BLaER1 treated with 17β-estradiol and CSF1 and Interleukin-3, amounts not matched to agents 10 nM and 100 nM (cell line): ENCODE results near the gene RAB40A.

Experiments used
- H3K27ac ChIP-seq, 11 experiments: shearing (Covaris generic); formaldehyde crosslinking; 2 replicates each; pipeline ENCODE4 v1.8.1; 2022
- H3K27me3 ChIP-seq, 11 experiments: shearing (Covaris generic); formaldehyde crosslinking; 2 replicates each; pipeline ENCODE4 v1.8.1; 2022
- H3K36me3 ChIP-seq, 11 experiments: shearing (Covaris generic); formaldehyde crosslinking; 2 replicates each; pipeline ENCODE4 v1.8.1; 2022
- H3K4me1 ChIP-seq, 10 experiments: shearing (Covaris generic); formaldehyde crosslinking; 2 replicates each; pipeline ENCODE4 v1.8.1; 2022
- H3K4me2 ChIP-seq, 11 experiments: shearing (Covaris generic); formaldehyde crosslinking; 2 replicates each; pipeline ENCODE4 v1.8.1; 2022
- H3K4me3 ChIP-seq, 10 experiments: shearing (Covaris generic); formaldehyde crosslinking; 2 replicates each; pipeline ENCODE4 v1.8.1; 2022
- H3K9ac ChIP-seq, 11 experiments: shearing (Covaris generic); formaldehyde crosslinking; 2 replicates each; pipeline ENCODE4 v1.8.1; 2022
- H3K9me3 ChIP-seq, 11 experiments: shearing (Covaris generic); formaldehyde crosslinking; replicated peaks in 1 of 11; 2 replicates each; pipeline ENCODE4 v1.8.1; 2022
- H4K20me1 ChIP-seq, 11 experiments: shearing (Covaris generic); formaldehyde crosslinking; 2 replicates each; pipeline ENCODE4 v1.8.1; 2022
- Cebpa-rat ChIP-seq, 11 experiments: shearing (Covaris generic); IDR thresholded peaks; 2 replicates each; pipeline ENCODE4 v1.8.1; 2022

RAB40A gene

DNA sequence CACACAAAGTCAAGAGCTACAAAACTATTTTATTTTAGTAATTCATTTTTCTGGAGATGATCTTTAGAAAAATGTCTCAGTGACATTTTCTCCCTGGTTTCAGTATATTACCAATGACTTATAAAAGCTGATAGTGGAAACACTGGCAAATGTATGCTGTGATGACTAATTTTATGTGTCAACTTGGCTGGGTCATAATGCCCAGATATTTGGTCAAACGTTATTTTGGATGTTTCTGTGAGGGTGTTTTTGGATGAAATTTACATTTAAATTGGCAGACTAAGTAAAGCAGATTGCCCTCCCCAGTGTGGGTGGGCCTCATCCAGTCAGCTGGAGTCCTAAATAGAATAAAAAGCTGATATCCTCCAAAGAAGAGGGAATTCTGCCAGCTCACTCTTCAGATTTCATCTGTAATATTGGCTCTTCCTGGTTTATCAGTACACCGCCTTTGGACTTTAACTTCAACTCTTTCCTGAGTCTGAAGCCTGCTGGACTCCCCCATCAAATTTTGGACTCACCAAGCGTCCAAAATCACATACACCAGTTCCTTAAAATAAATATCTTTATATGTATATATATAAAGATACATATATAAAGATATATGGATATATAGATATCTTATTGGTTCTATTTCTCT lies 31.2 kb upstream of the RAB40A start:
- H3K36me3 ChIP-seq, result no peaks in the 10 kb centered on the region
- H3K9me3 ChIP-seq, result peaks cover 0 to 17% (median 7%) of the 10 kb centered on the region in 11 experiments; a peak in 12 of 22 replicates
- H3K4me2 ChIP-seq, result no peak overlapping the region
- no peak overlapping the region for H3K4me3 ChIP-seq
- H4K20me1 ChIP-seq, result no peaks in the 10 kb centered on the region
- peaks cover 0 to 21% (median 4%) of the 10 kb centered on the region in 11 experiments; a peak in 7 of 22 replicates for H3K27me3 ChIP-seq
- TF ChIP-seq Cebpa-rat (IDR thresholded peaks at IDR 0.05), result no peak
- no peaks in the 10 kb centered on the region for H3K4me1 ChIP-seq
- no peak overlapping the region for H3K27ac ChIP-seq
- H3K9ac ChIP-seq, result no peak overlapping the region

DNA sequence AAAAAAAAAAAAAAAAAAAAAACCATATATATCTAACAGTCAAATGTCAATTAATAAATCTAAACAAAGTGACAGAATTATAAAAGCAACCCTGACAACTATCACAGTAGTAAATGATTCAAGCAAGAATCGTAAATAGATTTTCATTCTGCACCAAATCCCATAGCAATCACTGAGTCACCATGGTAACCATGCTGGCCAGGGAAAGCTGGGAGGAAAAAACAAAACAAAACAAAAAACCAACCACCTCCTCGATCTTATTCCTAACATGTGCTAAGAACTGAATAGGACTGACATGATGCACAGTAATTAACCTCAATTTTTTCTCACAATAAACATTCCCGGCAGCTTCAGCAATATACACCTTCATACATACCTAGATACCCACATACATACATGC lies 30.6 kb upstream of the RAB40A start:
- peaks cover 0 to 17% (median 7%) of the 10 kb centered on the region in 11 experiments; a peak in 12 of 22 replicates for H3K9me3 ChIP-seq
- peaks cover 0 to 18% (median 4%) of the 10 kb centered on the region in 11 experiments; a peak in 6 of 22 replicates for H3K27me3 ChIP-seq
- H3K4me1 ChIP-seq, result no peaks in the 10 kb centered on the region
- H3K36me3 ChIP-seq, result no peaks in the 10 kb centered on the region
- H3K4me2 ChIP-seq, result no peak overlapping the region
- H4K20me1 ChIP-seq, result no peaks in the 10 kb centered on the region
- no peak for TF ChIP-seq Cebpa-rat (IDR thresholded peaks at IDR 0.05)
- no peak overlapping the region for H3K4me3 ChIP-seq
- no peak overlapping the region for H3K9ac ChIP-seq
- H3K27ac ChIP-seq, result no peak overlapping the region

DNA sequence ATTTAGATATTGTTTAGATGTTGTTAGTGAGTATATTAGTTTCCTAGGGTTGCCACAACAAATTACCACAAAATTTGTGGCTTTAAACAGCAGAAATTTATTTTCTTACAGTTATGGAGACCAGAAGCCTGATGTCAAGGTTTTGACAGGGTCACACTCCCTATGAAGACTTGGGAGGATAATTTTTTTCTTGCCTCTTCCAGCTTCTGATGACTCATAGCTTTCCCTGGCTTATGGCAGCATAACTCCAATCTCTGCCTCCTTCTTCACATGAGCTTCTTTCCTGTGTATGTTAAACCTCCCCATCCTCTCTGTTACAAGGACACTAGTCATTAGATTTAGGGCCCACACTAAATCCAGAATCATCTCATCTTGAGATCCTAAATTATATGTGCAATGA lies 20.9 kb upstream of the RAB40A start:
- no peak overlapping the region for H3K27ac ChIP-seq

GRCh38 chrX:103539695-103540094 lies 20.4 kb upstream of the RAB40A start:
- peaks cover 0 to 11% (median 0%) of the 10 kb centered on the region in 11 experiments; a peak in 2 of 22 replicates for H3K27me3 ChIP-seq
- H3K27ac ChIP-seq, result no peak overlapping the region
- no peak for TF ChIP-seq Cebpa-rat (IDR thresholded peaks at IDR 0.05)
- no peak overlapping the region for H3K4me2 ChIP-seq
- H3K9me3 ChIP-seq, result no peaks in the 10 kb centered on the region
- H3K9ac ChIP-seq, result no peak overlapping the region
- H4K20me1 ChIP-seq, result no peaks in the 10 kb centered on the region
- H3K4me1 ChIP-seq, result no peaks in the 10 kb centered on the region
- H3K4me3 ChIP-seq, result no peak overlapping the region
- no peaks in the 10 kb centered on the region for H3K36me3 ChIP-seq

More for the DNA sequence above, 20.9 kb upstream of the RAB40A start:
- Histone ChIP-seq H3K4me2 (no peak overlapping the region), H4K20me1 (no peaks in the 10 kb centered on the region), H3K4me1 (no peaks in the 10 kb centered on the region), H3K9me3 (no peaks in the 10 kb centered on the region), H3K27me3 (peaks cover 0 to 11% (median 0%) of the 10 kb centered on the region in 11 experiments; a peak in 2 of 22 replicates), H3K9ac (no peak overlapping the region), H3K4me3 (no peak overlapping the region), H3K36me3 (no peaks in the 10 kb centered on the region)
- TF ChIP-seq Cebpa-rat (IDR thresholded peaks at IDR 0.05), result no peak

DNA sequence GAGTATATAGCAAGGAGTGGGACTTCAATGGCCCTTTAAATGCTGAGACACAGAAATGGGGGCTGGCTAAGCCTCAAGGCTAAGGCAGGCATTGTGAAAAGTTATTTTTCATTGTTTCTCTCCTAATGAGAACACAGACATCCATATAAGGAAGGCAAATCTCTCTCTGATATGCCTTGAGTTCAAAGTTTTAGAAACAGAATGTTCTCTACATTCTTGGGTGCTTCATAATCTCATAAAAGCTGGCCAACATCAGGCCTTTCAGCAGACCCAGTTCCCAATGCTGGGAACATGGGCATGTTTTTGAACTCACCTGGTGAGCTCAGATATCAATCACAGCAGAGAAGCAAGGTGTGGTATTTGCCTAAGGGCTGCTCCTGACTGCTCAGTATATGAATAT lies 19.4 kb upstream of the RAB40A start:
- no peaks in the 10 kb centered on the region for H3K9me3 ChIP-seq
- no peaks in the 10 kb centered on the region for H3K4me1 ChIP-seq
- no peak overlapping the region for H3K27ac ChIP-seq
- no peak overlapping the region for H3K4me3 ChIP-seq
- no peak overlapping the region for H3K9ac ChIP-seq
- H3K27me3 ChIP-seq, result peaks cover 0 to 11% (median 0%) of the 10 kb centered on the region in 11 experiments; a peak in 2 of 22 replicates
- no peak for TF ChIP-seq Cebpa-rat (IDR thresholded peaks at IDR 0.05)
- no peaks in the 10 kb centered on the region for H3K36me3 ChIP-seq
- no peaks in the 10 kb centered on the region for H4K20me1 ChIP-seq
- H3K4me2 ChIP-seq, result no peak overlapping the region

- Histone ChIP-seq H3K4me2 (no peak overlapping the region), H3K36me3 (no peaks in the 10 kb centered on the region), H3K4me3 (no peak overlapping the region), H3K4me1 (no peaks in the 10 kb centered on the region), H3K27ac (no peak overlapping the region), H3K27me3 (peaks cover 0 to 11% (median 0%) of the 10 kb centered on the region in 11 experiments; a peak in 2 of 22 replicates), H3K9ac (no peak overlapping the region), H3K9me3 (no peaks in the 10 kb centered on the region), H4K20me1 (no peaks in the 10 kb centered on the region)
- TF ChIP-seq Cebpa-rat (IDR thresholded peaks at IDR 0.05), result no peak
These were observed 18.6 kb upstream of the RAB40A start for GRCh38 chrX:103537871-103538387.

- H3K27me3 ChIP-seq, result peaks cover 0 to 7% (median 0%) of the 10 kb centered on the region in 11 experiments; a peak in 3 of 22 replicates
- no peak overlapping the region for H3K4me2 ChIP-seq
- no peak overlapping the region for H3K27ac ChIP-seq
- H3K9ac ChIP-seq, result no peak overlapping the region
- H3K4me3 ChIP-seq, result no peak overlapping the region
- no peaks in the 10 kb centered on the region for H3K9me3 ChIP-seq
- no peak for TF ChIP-seq Cebpa-rat (IDR thresholded peaks at IDR 0.05)
- no peaks in the 10 kb centered on the region for H3K36me3 ChIP-seq
- no peaks in the 10 kb centered on the region for H3K4me1 ChIP-seq
- H4K20me1 ChIP-seq, result no peaks in the 10 kb centered on the region
These were observed 17.4 kb upstream of the RAB40A start for GRCh38 chrX:103536732-103537131.

GRCh38 chrX:103536071-103536470 lies 16.8 kb upstream of the RAB40A start:
- Histone ChIP-seq H3K36me3 (no peaks in the 10 kb centered on the region), H3K27me3 (peaks cover 0 to 7% (median 0%) of the 10 kb centered on the region in 11 experiments; a peak in 3 of 22 replicates), H3K4me3 (no peak overlapping the region), H4K20me1 (no peaks in the 10 kb centered on the region), H3K9me3 (no peaks in the 10 kb centered on the region), H3K4me1 (no peaks in the 10 kb centered on the region), H3K9ac (no peak overlapping the region), H3K27ac (no peak overlapping the region), H3K4me2 (no peak overlapping the region)
- no peak for TF ChIP-seq Cebpa-rat (IDR thresholded peaks at IDR 0.05)

- peaks cover 0 to 7% (median 0%) of the 10 kb centered on the region in 11 experiments; a peak in 3 of 22 replicates for H3K27me3 ChIP-seq
- H3K27ac ChIP-seq, result no peak overlapping the region
- no peak overlapping the region for H3K4me2 ChIP-seq
- H4K20me1 ChIP-seq, result no peaks in the 10 kb centered on the region
- H3K4me3 ChIP-seq, result no peak overlapping the region
- no peak for TF ChIP-seq Cebpa-rat (IDR thresholded peaks at IDR 0.05)
- no peaks in the 10 kb centered on the region for H3K36me3 ChIP-seq
- no peak overlapping the region for H3K9ac ChIP-seq
- H3K9me3 ChIP-seq, result no peaks in the 10 kb centered on the region
- H3K4me1 ChIP-seq, result no peaks in the 10 kb centered on the region
These were observed 15.9 kb upstream of the RAB40A start for GRCh38 chrX:103535206-103535605.
